ENCODE data around the gene INPP4B. TPM values are rescaled to one million over a fixed set of nuclear protein-coding genes. Genes with fewer than 3 reads are reported as not detected.

The INPP4B gene
- total and polyA plus RNA-seq, 2 of the 4 experiments (the other 2 are of a cell fraction) = 1.8 to 14.0 TPM

- Histone ChIP-seq H3K27ac (ENCODE audit: insufficient read depth, low read length) (no peak overlapping the region), H2AK9ac (replicated peaks; ENCODE audit: low read depth, low read length, poor library complexity) (no peak overlapping the region), H2BK15ac (ENCODE audit: low read depth, low read length) (no peak overlapping the region), H4K91ac (ENCODE audit: insufficient read depth, low read depth, low read length) (no peak overlapping the region), H2BK120ac (ENCODE audit: low read depth, low read length) (no peak overlapping the region), H3K4me3 (ENCODE audit: insufficient read depth, low read depth, low read length) (no peak overlapping the region), H3K56ac (ENCODE audit: extremely low read depth, insufficient read depth, low read length) (no peak overlapping the region), H4K5ac (ENCODE audit: low read depth, low read length) (no peak overlapping the region), H3K4me1 (ENCODE audit: control insufficient read depth, insufficient read depth, low read length) (no peaks in the 10 kb centered on the region; the same call in 1 of the 2 replicates), H3K23ac (ENCODE audit: low read depth, low read length) (no peak overlapping the region), H2BK20ac (ENCODE audit: low read depth, low read length) (no peak overlapping the region), H4K20me1 (ENCODE audit: insufficient read depth, low read length) (no peaks in the 10 kb centered on the region), H3K4me2 (ENCODE audit: low read depth, low read length) (no peak overlapping the region), H3K14ac (replicated peaks; ENCODE audit: low read depth, low read length) (no peak overlapping the region), H2AFZ (replicated peaks; ENCODE audit: low read length, poor library complexity) (no peak overlapping the region), H3K9ac (ENCODE audit: low read depth, low read length) (no peak overlapping the region), H3K18ac (ENCODE audit: low read depth, low read length) (no peak overlapping the region), H3K36me3 (ENCODE audit: control insufficient read depth, insufficient read depth, low read length) (no peaks in the 10 kb centered on the region), H3K79me1 (ENCODE audit: low read depth in 1 of 2, low read length in 2 of 2) (no peaks in the 10 kb centered on the region), H3K4ac (ENCODE audit: low read depth, low read length) (no peak overlapping the region), H4K8ac (ENCODE audit: low read depth in 2 of 2, low read length in 2 of 2) (no peak overlapping the region), H3K27me3 (ENCODE audit: control insufficient read depth, insufficient read depth, low read length) (no peaks in the 10 kb centered on the region), H3K9me1 (ENCODE audit: insufficient read depth, low read length) (no peaks in the 10 kb centered on the region), H2BK5ac (ENCODE audit: low read depth, low read length, poor library complexity, severe bottlenecking) (no peak overlapping the region), H3K9me3 (ENCODE audit: control insufficient read depth, insufficient read depth, low read length) (no peaks in the 10 kb centered on the region), H2AK5ac (ENCODE audit: low read depth, low read length) (no peak overlapping the region)
- no peak for DNase-seq
- POLR2A ChIA-PET (ENCODE audit: unreplicated experiment) = no interaction called here
- in situ Hi-C loops (cut with MboI; ENCODE audit: low sequenced_read_pairs) = loop anchor here (25.0 kb wide), 2 partner anchors 1489 to 1664 kb away; no protein-coding TSS in a partner anchor
- TF ChIP-seq FOS (IDR thresholded peaks at IDR 0.05; ENCODE audit: low read depth, low read length) (no peak), SMC3 (IDR thresholded peaks at IDR 0.05; ENCODE audit: low read depth, low read length) (no peak), CHD1 (IDR thresholded peaks at IDR 0.05; ENCODE audit: low read depth, low read length) (no peak), ELK1 (IDR thresholded peaks at IDR 0.05; ENCODE audit: borderline replicate concordance, low read depth, low read length) (no peak), NFE2L2 (IDR thresholded peaks at IDR 0.05; ENCODE audit: low read depth, low read length) (no peak), POLR2A (IDR thresholded peaks at IDR 0.05; ENCODE audit: low read depth, low read length) (no peak), CTCF (conservative IDR thresholded peaks at IDR 0.05; ENCODE audit: low read depth, low read length) (no peak), RCOR1 (IDR thresholded peaks at IDR 0.05; ENCODE audit: insufficient replicate concordance, low read length) (no peak), CEBPB (IDR thresholded peaks at IDR 0.05; ENCODE audit: low read depth, low read length) (no peak), RFX5 (IDR thresholded peaks at IDR 0.05; ENCODE audit: low read depth, low read length) (no peak), MAZ (IDR thresholded peaks at IDR 0.05; ENCODE audit: borderline replicate concordance, low read depth, low read length) (no peak), RAD21 (IDR thresholded peaks at IDR 0.05; ENCODE audit: low read length) (no peak), MXI1 (IDR thresholded peaks at IDR 0.05; ENCODE audit: borderline replicate concordance, low read depth, low read length) (no peak), MAFK (IDR thresholded peaks at IDR 0.05; ENCODE audit: low read depth, low read length) (no peak), USF2 (IDR thresholded peaks at IDR 0.05; ENCODE audit: low read depth, low read length) (no peak)
- CTCF ChIA-PET = interaction anchor here (1.0 kb wide), 1 partner anchor 9 kb away, joined by 3 read pairs; no protein-coding TSS in a partner anchor
- intact Hi-C loops (cut with micrococcal nuclease) = no loop called here
- no peak for ATAC-seq (ENCODE audit: low read depth)
- BruUV-seq (replicated peaks) = no TSS peak
- dilution Hi-C loops (cut with HindIII; ENCODE audit: low sequenced_read_pairs, unreplicated experiment) = no loop called here
- WGBS, 2 experiments (ENCODE audit: extremely low coverage in 2 of 2, insufficient read length in 1 of 2) = no CpG with 5 or more reads among the region's 4 CpGs
Observed at GRCh38 chr4:142826503-142827241, 19.4 kb downstream of the INPP4B start.
